Liver (tissue), 3 donors: ENCODE results near the gene ERBB4.

Source experiments
- JUND ChIP-seq, 2 donors: IDR thresholded peaks; 2 replicates each; pipeline ENCODE4 v1.6.1; 2016; ENCODE audit warnings: antibody characterized with exemption in 2 of 2
- NR2F2 ChIP-seq: IDR thresholded peaks from 2 replicates; pipeline ENCODE4 v1.6.1; 2016; ENCODE audit warnings: antibody characterized with exemption
- RAD21 ChIP-seq, 2 donors: IDR thresholded peaks; 2 replicates each; pipeline ENCODE4 v1.6.1; 2016; ENCODE audit warnings: antibody characterized with exemption in 2 of 2, mild to moderate bottlenecking in 2 of 2
- TAF1 ChIP-seq: conservative IDR thresholded peaks from 2 replicates; pipeline ENCODE4 v1.6.1; 2016; ENCODE audit warnings: antibody characterized with exemption, mild to moderate bottlenecking
- YY1 ChIP-seq: IDR thresholded peaks from 2 replicates; pipeline ENCODE4 v1.6.1; 2016; ENCODE audit warnings: antibody characterized with exemption, mild to moderate bottlenecking
- TF ChIP-seq, protein P1 (sequence below): fragments of 150-350 bp; IDR thresholded peaks from 2 replicates; pipeline ENCODE4 v1.5.1; 2017; ENCODE audit warnings: improper control_type of control experiment, low read depth, low read length; ENCODE audit not compliant: missing input control
- TF ChIP-seq, protein P2 (sequence below): IDR thresholded peaks from 2 replicates; pipeline ENCODE4 v1.6.1; 2016; ENCODE audit warnings: antibody characterized with exemption
- TF ChIP-seq, protein P3 (sequence below): IDR thresholded peaks from 2 replicates; pipeline ENCODE4 v1.6.1; 2016; ENCODE audit warnings: antibody characterized with exemption
- donor health status: healthy.
- donor health status: healthy.

DNA sequence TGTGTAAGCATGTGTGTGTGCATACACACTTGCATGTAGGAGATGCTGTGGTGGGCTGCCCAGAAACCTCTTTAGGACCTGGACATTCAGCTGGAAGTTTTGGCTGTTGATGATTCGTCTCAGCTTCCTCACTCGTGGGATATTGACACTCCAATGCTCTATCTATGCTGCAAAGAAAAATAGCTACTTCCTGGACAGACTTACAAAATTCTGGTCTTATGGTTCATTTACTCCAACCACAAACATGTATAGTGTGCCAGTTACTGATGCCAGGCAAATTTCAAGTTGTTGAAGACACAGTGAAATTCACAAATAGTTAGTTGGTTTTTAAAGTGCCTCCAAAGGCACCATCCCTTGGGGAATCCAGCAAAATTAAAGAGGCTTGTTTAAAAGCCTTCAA lies 1099.6 kb downstream of the ERBB4 start:
- no peak for TF ChIP-seq NR2F2
- TF ChIP-seq, protein P1, sequence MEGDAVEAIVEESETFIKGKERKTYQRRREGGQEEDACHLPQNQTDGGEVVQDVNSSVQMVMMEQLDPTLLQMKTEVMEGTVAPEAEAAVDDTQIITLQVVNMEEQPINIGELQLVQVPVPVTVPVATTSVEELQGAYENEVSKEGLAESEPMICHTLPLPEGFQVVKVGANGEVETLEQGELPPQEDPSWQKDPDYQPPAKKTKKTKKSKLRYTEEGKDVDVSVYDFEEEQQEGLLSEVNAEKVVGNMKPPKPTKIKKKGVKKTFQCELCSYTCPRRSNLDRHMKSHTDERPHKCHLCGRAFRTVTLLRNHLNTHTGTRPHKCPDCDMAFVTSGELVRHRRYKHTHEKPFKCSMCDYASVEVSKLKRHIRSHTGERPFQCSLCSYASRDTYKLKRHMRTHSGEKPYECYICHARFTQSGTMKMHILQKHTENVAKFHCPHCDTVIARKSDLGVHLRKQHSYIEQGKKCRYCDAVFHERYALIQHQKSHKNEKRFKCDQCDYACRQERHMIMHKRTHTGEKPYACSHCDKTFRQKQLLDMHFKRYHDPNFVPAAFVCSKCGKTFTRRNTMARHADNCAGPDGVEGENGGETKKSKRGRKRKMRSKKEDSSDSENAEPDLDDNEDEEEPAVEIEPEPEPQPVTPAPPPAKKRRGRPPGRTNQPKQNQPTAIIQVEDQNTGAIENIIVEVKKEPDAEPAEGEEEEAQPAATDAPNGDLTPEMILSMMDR, result no peak
- no peak for TF ChIP-seq YY1
- no peak for TF ChIP-seq JUND (IDR thresholded peaks at IDR 0.05)
- TF ChIP-seq TAF1, result no peak
- TF ChIP-seq, protein P2, sequence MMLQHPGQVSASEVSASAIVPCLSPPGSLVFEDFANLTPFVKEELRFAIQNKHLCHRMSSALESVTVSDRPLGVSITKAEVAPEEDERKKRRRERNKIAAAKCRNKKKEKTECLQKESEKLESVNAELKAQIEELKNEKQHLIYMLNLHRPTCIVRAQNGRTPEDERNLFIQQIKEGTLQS, result no peak
- TF ChIP-seq, protein P3, sequence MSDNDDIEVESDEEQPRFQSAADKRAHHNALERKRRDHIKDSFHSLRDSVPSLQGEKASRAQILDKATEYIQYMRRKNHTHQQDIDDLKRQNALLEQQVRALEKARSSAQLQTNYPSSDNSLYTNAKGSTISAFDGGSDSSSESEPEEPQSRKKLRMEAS, result no peak
- TF ChIP-seq RAD21 (IDR thresholded peaks at IDR 0.05), result no peak
